ENCODE results near the gene CACNA1B. TPM values are rescaled to one million over a fixed set of nuclear protein-coding genes. Genes with fewer than 3 reads are reported as not detected.

The CACNA1B gene
- total and polyA plus RNA-seq, 2 of the 4 experiments (the other 2 are of a cell fraction), result 0.02 TPM; not detected in 1

GRCh38 chr9:138117836-138118235 is 240.3 kb downstream of the CACNA1B start:
- Histone ChIP-seq H3K27ac (ENCODE audit: insufficient read depth, low read length) (no peak overlapping the region), H3K56ac (ENCODE audit: extremely low read depth, insufficient read depth, low read length) (no peak overlapping the region), H3K14ac (replicated peaks; ENCODE audit: low read depth, low read length) (no peak overlapping the region), H3K4me1 (ENCODE audit: control insufficient read depth, insufficient read depth, low read length) (no peaks in the 10 kb centered on the region), H3K79me1 (ENCODE audit: low read depth in 1 of 2, low read length in 2 of 2) (no peaks in the 10 kb centered on the region), H3K36me3 (ENCODE audit: control insufficient read depth, insufficient read depth, low read length) (no peaks in the 10 kb centered on the region), H3K27me3 (ENCODE audit: control insufficient read depth, insufficient read depth, low read length) (no peaks in the 10 kb centered on the region), H2AFZ (replicated peaks; ENCODE audit: low read length, poor library complexity) (no peak overlapping the region), H3K9me1 (ENCODE audit: insufficient read depth, low read length) (no peaks in the 10 kb centered on the region), H3K9ac (ENCODE audit: low read depth, low read length) (no peak overlapping the region), H3K4me2 (ENCODE audit: low read depth, low read length) (no peak overlapping the region), H4K5ac (ENCODE audit: low read depth, low read length) (no peak overlapping the region), H2BK120ac (ENCODE audit: low read depth, low read length) (no peak overlapping the region), H3K23ac (ENCODE audit: low read depth, low read length) (no peak overlapping the region), H3K18ac (ENCODE audit: low read depth, low read length) (no peak overlapping the region), H2AK9ac (replicated peaks; ENCODE audit: low read depth, low read length, poor library complexity) (no peak overlapping the region), H4K20me1 (ENCODE audit: insufficient read depth, low read length) (no peaks in the 10 kb centered on the region), H3K4me3 (ENCODE audit: insufficient read depth, low read depth, low read length) (no peak overlapping the region), H4K91ac (ENCODE audit: insufficient read depth, low read depth, low read length) (no peak overlapping the region), H3K9me3 (ENCODE audit: control insufficient read depth, insufficient read depth, low read length) (peaks cover 72% of the 10 kb centered on the region), H2BK15ac (ENCODE audit: low read depth, low read length) (no peak overlapping the region), H4K8ac (ENCODE audit: low read depth in 2 of 2, low read length in 2 of 2) (no peak overlapping the region), H2BK20ac (ENCODE audit: low read depth, low read length) (no peak overlapping the region), H3K4ac (ENCODE audit: low read depth, low read length) (no peak overlapping the region), H2AK5ac (ENCODE audit: low read depth, low read length) (no peak overlapping the region), H2BK5ac (ENCODE audit: low read depth, low read length, poor library complexity, severe bottlenecking) (no peak overlapping the region)
- POLR2A ChIA-PET (ENCODE audit: unreplicated experiment), result no interaction called here
- dilution Hi-C loops (cut with HindIII; ENCODE audit: low sequenced_read_pairs, unreplicated experiment), result no loop called here
- in situ Hi-C loops (cut with MboI; ENCODE audit: low sequenced_read_pairs), result no loop called here
- no TSS peak for BruUV-seq (replicated peaks)
- CTCF ChIA-PET, result no interaction called here
- 20% methylated on average over 2 of the region's 6 CpGs; no CpG with 5 or more reads in 1 of the 2 experiments for WGBS, 2 experiments (ENCODE audit: extremely low coverage in 2 of 2, insufficient read length in 1 of 2)
- TF ChIP-seq MAZ (IDR thresholded peaks at IDR 0.05; ENCODE audit: borderline replicate concordance, low read depth, low read length) (no peak), FOS (IDR thresholded peaks at IDR 0.05; ENCODE audit: low read depth, low read length) (no peak), CEBPB (IDR thresholded peaks at IDR 0.05; ENCODE audit: low read depth, low read length) (no peak), CTCF (conservative IDR thresholded peaks at IDR 0.05; ENCODE audit: low read depth, low read length) (no peak), ELK1 (IDR thresholded peaks at IDR 0.05; ENCODE audit: borderline replicate concordance, low read depth, low read length) (no peak), MXI1 (IDR thresholded peaks at IDR 0.05; ENCODE audit: borderline replicate concordance, low read depth, low read length) (no peak), RFX5 (IDR thresholded peaks at IDR 0.05; ENCODE audit: low read depth, low read length) (no peak), USF2 (IDR thresholded peaks at IDR 0.05; ENCODE audit: low read depth, low read length) (no peak), BHLHE40 (IDR thresholded peaks at IDR 0.05; ENCODE audit: low read depth, low read length) (no peak), MAFK (IDR thresholded peaks at IDR 0.05; ENCODE audit: low read depth, low read length) (no peak), POLR2A (IDR thresholded peaks at IDR 0.05; ENCODE audit: low read depth, low read length) (no peak), CHD1 (IDR thresholded peaks at IDR 0.05; ENCODE audit: low read depth, low read length) (no peak), NFE2L2 (IDR thresholded peaks at IDR 0.05; ENCODE audit: low read depth, low read length) (no peak), SMC3 (IDR thresholded peaks at IDR 0.05; ENCODE audit: low read depth, low read length) (no peak), RCOR1 (IDR thresholded peaks at IDR 0.05; ENCODE audit: insufficient replicate concordance, low read length) (no peak), RAD21 (IDR thresholded peaks at IDR 0.05; ENCODE audit: low read length) (no peak)
- intact Hi-C loops (cut with micrococcal nuclease), result no loop called here
- ATAC-seq (ENCODE audit: low read depth), result no peak
- no peak for DNase-seq

All from IMR-90 (cell line).